Stimulated activated CD4-positive, alpha-beta T cell treated with anti-CD3 and anti-CD28 coated beads, Interleukin-15, amount 100 ng/mL, for 48 hours (primary cell): Measurements from ENCODE around the gene CHMP6.

Experiments
- DNase-seq, 2 donors: peaks; one replicate each; pipeline ENCODE4 v3.0.0-alpha.2; 2020; ENCODE audit warnings: low read depth in 2 of 2

The CHMP6 gene

GRCh38 chr17:81043319-81043724 lies 51.7 kb downstream of the CHMP6 start:
- no peak for DNase-seq

- DNase-seq = no peak
Observed at GRCh38 chr17:81043725-81044427, 52.2 kb downstream of the CHMP6 start.

GRCh38 chr17:81044428-81044763 lies 52.8 kb downstream of the CHMP6 start:
- DNase-seq = no peak

GRCh38 chr17:81044764-81045589 lies 53.3 kb downstream of the CHMP6 start:
- no peak for DNase-seq

- no peak for DNase-seq
Observed at GRCh38 chr17:81045590-81046095, 54.0 kb downstream of the CHMP6 start.

- DNase-seq = no peak
Observed at GRCh38 chr17:81046132-81046769, 54.6 kb downstream of the CHMP6 start.

GRCh38 chr17:81046770-81047359 lies 55.2 kb downstream of the CHMP6 start:
- no peak for DNase-seq

- no peak for DNase-seq
Observed at GRCh38 chr17:81048827-81049371, 57.3 kb downstream of the CHMP6 start.

- no peak for DNase-seq
Observed at GRCh38 chr17:81049372-81049911, 57.8 kb downstream of the CHMP6 start.
